ENCODE data around the gene TYW3.

TYW3 gene

GRCh38 chr1:74785944-74786343, 53.0 kb downstream of the TYW3 start (continued):
- TF ChIP-seq ZBTB10 (tag by site-specific recombination; IDR thresholded peaks at IDR 0.05) = no peak
- no peak for TF ChIP-seq ZNF501 (tag by site-specific recombination; IDR thresholded peaks at IDR 0.05)

DNA sequence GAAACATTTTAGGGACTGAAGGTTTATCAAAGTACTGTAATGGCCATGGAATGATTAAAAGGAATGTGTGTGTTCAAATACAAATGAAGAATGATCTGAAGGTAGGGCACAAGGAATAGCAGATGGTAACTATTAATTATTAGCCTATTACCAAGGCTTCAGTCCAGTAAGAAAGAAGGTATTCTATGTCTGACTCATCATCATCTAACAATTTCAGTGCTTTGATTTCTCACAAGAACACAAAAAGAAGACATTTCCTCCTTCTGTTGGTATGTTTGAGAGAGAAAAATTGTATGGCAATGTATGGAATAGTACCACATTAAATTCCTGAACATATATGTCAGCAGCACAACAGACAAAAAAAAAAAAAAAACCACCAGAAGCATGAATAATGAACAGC, 57.5 kb downstream of the TYW3 start:
- TF ChIP-seq ZSCAN30 (tag by site-specific recombination; IDR thresholded peaks at IDR 0.05) (no peak), ZNF658 (tag by site-specific recombination; IDR thresholded peaks at IDR 0.05) (no peak), ZNF561 (tag by site-specific recombination; IDR thresholded peaks at IDR 0.05; ENCODE audit: borderline replicate concordance) (no peak), ZNF248 (tag by site-specific recombination; IDR thresholded peaks at IDR 0.05) (no peak), ZBTB10 (tag by site-specific recombination; IDR thresholded peaks at IDR 0.05) (no peak), YY2 (tag by site-specific recombination; IDR thresholded peaks at IDR 0.05) (no peak)
- TF ChIP-seq, protein P1, sequence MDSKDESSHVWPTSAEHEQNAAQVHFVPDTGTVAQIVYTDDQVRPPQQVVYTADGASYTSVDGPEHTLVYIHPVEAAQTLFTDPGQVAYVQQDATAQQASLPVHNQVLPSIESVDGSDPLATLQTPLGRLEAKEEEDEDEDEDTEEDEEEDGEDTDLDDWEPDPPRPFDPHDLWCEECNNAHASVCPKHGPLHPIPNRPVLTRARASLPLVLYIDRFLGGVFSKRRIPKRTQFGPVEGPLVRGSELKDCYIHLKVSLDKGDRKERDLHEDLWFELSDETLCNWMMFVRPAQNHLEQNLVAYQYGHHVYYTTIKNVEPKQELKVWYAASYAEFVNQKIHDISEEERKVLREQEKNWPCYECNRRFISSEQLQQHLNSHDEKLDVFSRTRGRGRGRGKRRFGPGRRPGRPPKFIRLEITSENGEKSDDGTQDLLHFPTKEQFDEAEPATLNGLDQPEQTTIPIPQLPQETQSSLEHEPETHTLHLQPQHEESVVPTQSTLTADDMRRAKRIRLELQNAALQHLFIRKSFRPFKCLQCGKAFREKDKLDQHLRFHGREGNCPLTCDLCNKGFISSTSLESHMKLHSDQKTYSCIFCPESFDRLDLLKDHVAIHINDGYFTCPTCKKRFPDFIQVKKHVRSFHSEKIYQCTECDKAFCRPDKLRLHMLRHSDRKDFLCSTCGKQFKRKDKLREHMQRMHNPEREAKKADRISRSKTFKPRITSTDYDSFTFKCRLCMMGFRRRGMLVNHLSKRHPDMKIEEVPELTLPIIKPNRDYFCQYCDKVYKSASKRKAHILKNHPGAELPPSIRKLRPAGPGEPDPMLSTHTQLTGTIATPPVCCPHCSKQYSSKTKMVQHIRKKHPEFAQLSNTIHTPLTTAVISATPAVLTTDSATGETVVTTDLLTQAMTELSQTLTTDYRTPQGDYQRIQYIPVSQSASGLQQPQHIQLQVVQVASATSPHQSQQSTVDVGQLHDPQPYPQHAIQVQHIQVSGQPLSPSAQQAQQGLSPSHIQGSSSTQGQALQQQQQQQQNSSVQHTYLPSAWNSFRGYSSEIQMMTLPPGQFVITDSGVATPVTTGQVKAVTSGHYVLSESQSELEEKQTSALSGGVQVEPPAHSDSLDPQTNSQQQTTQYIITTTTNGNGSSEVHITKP (tag by site-specific recombination; IDR thresholded peaks at IDR 0.05) = no peak
- TF ChIP-seq, protein P2, sequence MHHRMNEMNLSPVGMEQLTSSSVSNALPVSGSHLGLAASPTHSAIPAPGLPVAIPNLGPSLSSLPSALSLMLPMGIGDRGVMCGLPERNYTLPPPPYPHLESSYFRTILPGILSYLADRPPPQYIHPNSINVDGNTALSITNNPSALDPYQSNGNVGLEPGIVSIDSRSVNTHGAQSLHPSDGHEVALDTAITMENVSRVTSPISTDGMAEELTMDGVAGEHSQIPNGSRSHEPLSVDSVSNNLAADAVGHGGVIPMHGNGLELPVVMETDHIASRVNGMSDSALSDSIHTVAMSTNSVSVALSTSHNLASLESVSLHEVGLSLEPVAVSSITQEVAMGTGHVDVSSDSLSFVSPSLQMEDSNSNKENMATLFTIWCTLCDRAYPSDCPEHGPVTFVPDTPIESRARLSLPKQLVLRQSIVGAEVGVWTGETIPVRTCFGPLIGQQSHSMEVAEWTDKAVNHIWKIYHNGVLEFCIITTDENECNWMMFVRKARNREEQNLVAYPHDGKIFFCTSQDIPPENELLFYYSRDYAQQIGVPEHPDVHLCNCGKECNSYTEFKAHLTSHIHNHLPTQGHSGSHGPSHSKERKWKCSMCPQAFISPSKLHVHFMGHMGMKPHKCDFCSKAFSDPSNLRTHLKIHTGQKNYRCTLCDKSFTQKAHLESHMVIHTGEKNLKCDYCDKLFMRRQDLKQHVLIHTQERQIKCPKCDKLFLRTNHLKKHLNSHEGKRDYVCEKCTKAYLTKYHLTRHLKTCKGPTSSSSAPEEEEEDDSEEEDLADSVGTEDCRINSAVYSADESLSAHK (tag by site-specific recombination; IDR thresholded peaks at IDR 0.05) = no peak
- no peaks in the 10 kb centered on the region for H3K4me1 ChIP-seq (ENCODE audit: control insufficient read depth, insufficient read depth, low read length)
- no peak overlapping the region for H3K4me3 ChIP-seq (ENCODE audit: low read depth, low read length)
- no peaks in the 10 kb centered on the region for H3K9me3 ChIP-seq (ENCODE audit: control insufficient read depth, insufficient read depth, low read depth, low read length)
- ChIA-PET CTCF (interaction anchor here (0.6 to 1.1 kb wide), 2 partner anchors 14 to 30 kb away, joined by 4 to 5 read pairs; no protein-coding TSS in a partner anchor), POLR2A (no interaction called here)
- no peaks in the 10 kb centered on the region for H3K36me3 ChIP-seq (ENCODE audit: control insufficient read depth in 2 of 2, insufficient read depth in 1 of 2, low read length in 2 of 2)
- no peak overlapping the region for H3K27ac ChIP-seq (ENCODE audit: extremely low read depth, low read depth, low read length)

GRCh38 chr1:74791491-74791890, 58.5 kb downstream of the TYW3 start:
- no peak overlapping the region for H3K4me3 ChIP-seq (ENCODE audit: low read depth, low read length)
- no peak for TF ChIP-seq ZBTB17 (tag by site-specific recombination; IDR thresholded peaks at IDR 0.05)
- TF ChIP-seq, protein P3, sequence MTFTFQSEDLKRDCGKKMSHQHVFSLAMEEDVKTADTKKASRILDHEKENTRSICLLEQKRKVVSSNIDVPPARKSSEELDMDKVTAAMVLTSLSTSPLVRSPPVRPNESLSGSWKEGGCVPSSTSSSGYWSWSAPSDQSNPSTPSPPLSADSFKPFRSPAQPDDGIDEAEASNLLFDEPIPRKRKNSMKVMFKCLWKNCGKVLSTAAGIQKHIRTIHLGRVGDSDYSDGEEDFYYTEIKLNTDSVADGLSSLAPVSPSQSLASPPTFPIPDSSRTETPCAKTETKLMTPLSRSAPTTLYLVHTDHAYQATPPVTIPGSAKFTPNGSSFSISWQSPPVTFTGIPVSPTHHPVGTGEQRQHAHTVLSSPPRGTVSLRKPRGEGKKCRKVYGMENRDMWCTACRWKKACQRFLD (tag by site-specific recombination; IDR thresholded peaks at IDR 0.05) = no peak
- no peaks in the 10 kb centered on the region for H3K9me3 ChIP-seq (ENCODE audit: control insufficient read depth, insufficient read depth, low read depth, low read length)
- no peaks in the 10 kb centered on the region for H3K4me1 ChIP-seq (ENCODE audit: control insufficient read depth, insufficient read depth, low read length)
- no peak overlapping the region for H3K27ac ChIP-seq (ENCODE audit: extremely low read depth, low read depth, low read length)
- CTCF ChIA-PET = interaction anchor here (0.7 to 1.5 kb wide), 2 partner anchors 10 to 20 kb away, joined by 3 to 8 read pairs; no protein-coding TSS in a partner anchor
- POLR2A ChIA-PET = no interaction called here
- no peaks in the 10 kb centered on the region for H3K36me3 ChIP-seq (ENCODE audit: control insufficient read depth in 2 of 2, insufficient read depth in 1 of 2, low read length in 2 of 2)
